Stomach (tissue), 9 donors: ENCODE data around the gene DGKD. TPM values are rescaled to one million over a fixed set of nuclear protein-coding genes. Genes with fewer than 3 reads are reported as not detected.

ENCODE experiments used
- DNase-seq, 2 donors: peaks; one replicate each; pipeline versions ENCODE4 v3.0.0 to v3.0.0-alpha.2; 2013 to 2019
- H3K27ac ChIP-seq, 5 donors: fragments of 200-600 bp in 4 of 5; sonication (generic) in 4 of 5; one replicate each; pipeline ENCODE4 v1.5.1; 2013 to 2019; ENCODE audit warnings: mild to moderate bottlenecking in 1 of 5, moderate library complexity in 1 of 5
- H3K27me3 ChIP-seq, 3 donors: fragments of 200-600 bp; sonication (generic); one replicate each; pipeline ENCODE4 v1.5.1; 2017 to 2019; ENCODE audit warnings: mixed run types in 1 of 3
- H3K36me3 ChIP-seq, 4 donors: fragments of 200-600 bp; sonication (generic); 1 replicate in 3 of 4; 2 replicates in 1 of 4; pipeline ENCODE4 v1.5.1; 2016 to 2019
- H3K4me1 ChIP-seq, 4 donors: fragments of 200-600 bp; sonication (generic); one replicate each; pipeline ENCODE4 v1.5.1; 2016 to 2019
- H3K4me3 ChIP-seq, 4 donors: fragments of 200-600 bp; sonication (generic) in 3 of 4; one replicate each; pipeline ENCODE4 v1.5.1; 2016 to 2019; ENCODE audit warnings: mild to moderate bottlenecking in 1 of 4
- H3K9me3 ChIP-seq, 4 donors: fragments of 200-600 bp; sonication (generic); one replicate each; pipeline ENCODE4 v1.5.1; 2016 to 2019
- EP300 ChIP-seq: sonication (generic); formaldehyde crosslinking; IDR thresholded peaks from one replicate; pipeline ENCODE4 v1.6.1; 2017; ENCODE audit warnings: antibody characterized with exemption
- POLR2A ChIP-seq, 4 donors: fragments of 450-650 bp; IDR thresholded peaks; one replicate each; pipeline ENCODE4 v1.6.1; 2016; ENCODE audit warnings: antibody characterized with exemption in 4 of 4, control low read depth in 2 of 4, mild to moderate bottlenecking in 1 of 4, moderate library complexity in 1 of 4
- POLR2AphosphoS5 ChIP-seq, 3 donors: sonication (generic); formaldehyde crosslinking; IDR thresholded peaks; one replicate each; pipeline ENCODE4 v1.6.1; 2016; ENCODE audit warnings: antibody characterized with exemption in 3 of 3
- WGBS, 5 donors: extraction: QIAGEN DNeasy Blood & Tissue Kit in 3 of 5; methylation state at CpG; one replicate each; pipeline versions ENCODE4 v1.1.5 to v1.1.7; 2013 to 2018; 5-methylcytosine and 5-hydroxymethylcytosine counted together
- intact Hi-C: fragments of 100-400 bp; cut with DNase I; formaldehyde crosslinking; loops from one replicate; pipeline ENCODE4 v1.15.1; 2023; ENCODE audit warnings: low total_unique reads
- polyA plus RNA-seq, 3 donors: library from polyadenylated mRNA; stranded (reverse); fragments of 200-250 nt; gene quantifications; one replicate each; pipeline ENCODE4 v1.2.3, GENCODE V29; 2013
- total RNA-seq, 5 donors: library from RNA; depleted of rRNA; stranded (reverse); fragments of >200 nt; gene quantifications; one replicate each; pipeline versions ENCODE4 v1.1.0 to v1.2.3, GENCODE V29; 2014 to 2016
- TF ChIP-seq, protein P1 (sequence below), 7 experiments: fragments of 450-650 bp in 4 of 7; fragments of 200-600 bp in 3 of 7; sonication (generic) in 3 of 7; IDR thresholded peaks; one replicate each; pipeline ENCODE4 v1.5.1; 2016 to 2019; ENCODE audit warnings: antibody characterized with exemption in 7 of 7, control low read depth in 2 of 7, mild to moderate bottlenecking in 1 of 7
- donor health status: healthy with polysubstance abuse.
- donor health status: Bipolar disorder and iron deficiency.
- donor health status: healthy.

Gene DGKD
- total and polyA plus RNA-seq, 8 donors = 21.9 to 471 (median 202) TPM

DNA sequence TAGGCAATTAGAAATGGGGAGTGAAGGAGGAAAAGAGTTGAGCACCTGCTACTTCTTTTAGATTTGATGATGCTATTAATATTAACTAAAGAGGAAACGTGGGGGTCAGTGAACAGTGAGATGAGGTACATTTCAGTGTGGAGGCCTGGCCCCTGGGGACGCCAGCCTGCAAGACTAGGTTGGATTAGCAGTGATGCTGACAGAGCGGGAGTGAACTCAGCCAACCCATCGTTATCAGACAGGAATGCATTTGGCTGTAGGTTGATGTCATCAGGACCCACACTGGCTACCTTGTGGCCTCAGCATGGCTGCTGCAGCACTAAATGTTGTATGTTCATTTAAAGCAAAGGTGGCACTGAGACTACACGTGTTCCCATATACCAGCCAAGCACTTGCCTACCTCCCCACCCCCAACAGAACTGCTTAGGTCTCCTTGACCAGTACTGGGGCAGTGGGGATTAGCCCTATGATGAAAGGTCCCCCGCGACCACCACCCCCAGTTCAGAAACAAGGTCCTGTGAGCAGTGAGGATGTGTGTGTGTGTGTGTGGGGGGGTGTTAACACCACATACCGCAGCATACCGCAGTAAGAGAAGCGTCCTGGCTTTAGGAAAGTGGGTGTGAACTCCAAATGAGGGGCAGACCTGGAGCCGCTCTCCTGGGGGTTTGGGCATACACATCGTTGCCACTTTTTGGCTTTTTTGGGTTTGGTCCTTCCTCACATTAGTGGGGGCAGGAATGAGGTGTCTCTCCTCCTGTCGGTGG is 26.0 kb downstream of the DGKD start:
- intact Hi-C loops = no loop called here
- no peak overlapping the region for H3K4me3 ChIP-seq
- WGBS, 5 donors = 83 to 90% (median 88%) methylated on average over 13 of the region's 13 CpGs
- no peaks in the 10 kb centered on the region for H3K27me3 ChIP-seq
- no peak overlapping the region for H3K27ac ChIP-seq
- no peak for TF ChIP-seq POLR2A (IDR thresholded peaks at IDR 0.05)
- TF ChIP-seq, protein P1, sequence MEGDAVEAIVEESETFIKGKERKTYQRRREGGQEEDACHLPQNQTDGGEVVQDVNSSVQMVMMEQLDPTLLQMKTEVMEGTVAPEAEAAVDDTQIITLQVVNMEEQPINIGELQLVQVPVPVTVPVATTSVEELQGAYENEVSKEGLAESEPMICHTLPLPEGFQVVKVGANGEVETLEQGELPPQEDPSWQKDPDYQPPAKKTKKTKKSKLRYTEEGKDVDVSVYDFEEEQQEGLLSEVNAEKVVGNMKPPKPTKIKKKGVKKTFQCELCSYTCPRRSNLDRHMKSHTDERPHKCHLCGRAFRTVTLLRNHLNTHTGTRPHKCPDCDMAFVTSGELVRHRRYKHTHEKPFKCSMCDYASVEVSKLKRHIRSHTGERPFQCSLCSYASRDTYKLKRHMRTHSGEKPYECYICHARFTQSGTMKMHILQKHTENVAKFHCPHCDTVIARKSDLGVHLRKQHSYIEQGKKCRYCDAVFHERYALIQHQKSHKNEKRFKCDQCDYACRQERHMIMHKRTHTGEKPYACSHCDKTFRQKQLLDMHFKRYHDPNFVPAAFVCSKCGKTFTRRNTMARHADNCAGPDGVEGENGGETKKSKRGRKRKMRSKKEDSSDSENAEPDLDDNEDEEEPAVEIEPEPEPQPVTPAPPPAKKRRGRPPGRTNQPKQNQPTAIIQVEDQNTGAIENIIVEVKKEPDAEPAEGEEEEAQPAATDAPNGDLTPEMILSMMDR (IDR thresholded peaks at IDR 0.05) = no peak
- peaks cover 0 to 15% (median 5%) of the 10 kb centered on the region in 4 donors for H3K36me3 ChIP-seq
- peaks cover 13 to 37% (median 26%) of the 10 kb centered on the region in 4 donors for H3K4me1 ChIP-seq
- DNase-seq = no peak
- no peaks in the 10 kb centered on the region for H3K9me3 ChIP-seq

DNA sequence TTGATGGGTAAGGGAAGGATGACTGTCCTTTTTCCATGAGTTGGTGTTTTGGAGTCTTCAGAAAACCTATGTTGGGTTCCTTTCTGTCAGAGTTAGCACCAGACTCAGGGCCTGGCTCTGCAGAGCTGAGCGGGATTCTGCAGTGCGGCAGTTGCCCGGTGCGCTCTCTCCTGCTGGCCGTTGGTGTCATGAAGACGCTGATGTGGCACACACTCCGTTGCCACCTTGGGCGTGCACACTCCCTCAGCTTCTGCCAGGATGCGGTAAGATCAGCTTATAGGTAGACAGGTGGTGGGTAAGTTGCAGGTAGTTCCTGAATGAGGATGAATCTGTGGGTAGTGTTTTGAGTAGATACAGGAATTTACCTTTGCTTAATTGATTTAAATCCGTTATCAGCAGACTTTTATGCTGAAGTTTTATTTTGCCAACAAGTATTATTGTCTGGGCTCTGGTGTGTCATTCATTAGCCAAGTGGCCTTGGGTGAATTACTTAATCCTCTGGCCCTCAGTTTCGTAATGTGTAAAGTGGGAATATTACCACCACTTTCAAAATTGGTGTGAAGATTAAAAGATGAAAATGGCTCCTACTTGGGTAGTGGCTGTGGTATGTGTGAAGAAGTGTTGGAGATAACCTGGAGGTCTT is 26.8 kb downstream of the DGKD start:
- no peak overlapping the region for H3K4me3 ChIP-seq
- TF ChIP-seq POLR2AphosphoS5 (IDR thresholded peaks at IDR 0.05) = no peak
- TF ChIP-seq, protein P1 (IDR thresholded peaks at IDR 0.05) = no peak
- no peak for TF ChIP-seq POLR2A (IDR thresholded peaks at IDR 0.05)
- TF ChIP-seq EP300 = no peak
- no peaks in the 10 kb centered on the region for H3K9me3 ChIP-seq
- WGBS, 5 donors = 86 to 91% (median 88%) methylated on average over 11 of the region's 11 CpGs
- DNase-seq = no peak
- intact Hi-C loops = no loop called here
- peaks cover 15 to 45% (median 32%) of the 10 kb centered on the region in 4 donors for H3K4me1 ChIP-seq
- no peak overlapping the region for H3K27ac ChIP-seq
- H3K27me3 ChIP-seq = no peaks in the 10 kb centered on the region
- peaks cover 0 to 15% (median 5%) of the 10 kb centered on the region in 4 donors for H3K36me3 ChIP-seq

DNA sequence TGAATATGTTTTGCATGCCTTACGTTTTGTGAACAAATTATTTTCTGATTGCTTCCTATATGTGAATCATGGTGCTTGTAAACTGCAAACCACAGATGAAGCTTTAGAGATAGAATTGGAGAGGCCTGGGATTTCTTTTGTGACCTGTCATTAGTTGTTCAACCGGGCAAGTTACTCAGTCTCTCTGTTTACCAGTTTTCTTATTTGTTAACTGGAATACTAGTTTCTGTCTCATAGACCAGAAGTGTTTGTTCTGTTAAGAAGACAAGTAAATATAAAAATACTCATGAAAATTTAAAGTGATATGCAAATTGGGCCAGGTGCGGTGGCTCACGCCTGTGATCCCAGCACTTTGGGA is 27.3 kb downstream of the DGKD start:
- H3K9me3 ChIP-seq = no peaks in the 10 kb centered on the region
- H3K36me3 ChIP-seq = peaks cover 0 to 14% (median 4%) of the 10 kb centered on the region in 4 donors
- H3K4me3 ChIP-seq = no peak overlapping the region
- no peak for DNase-seq
- no peak for TF ChIP-seq POLR2AphosphoS5 (IDR thresholded peaks at IDR 0.05)
- TF ChIP-seq, protein P1 (IDR thresholded peaks at IDR 0.05) = no peak
- TF ChIP-seq EP300 = no peak
- WGBS, 5 donors = 85 to 91% (median 88%) methylated on average over 4 of the region's 4 CpGs
- intact Hi-C loops = no loop called here
- H3K4me1 ChIP-seq = peaks cover 20 to 50% (median 37%) of the 10 kb centered on the region in 4 donors
- no peak overlapping the region for H3K27ac ChIP-seq
- no peaks in the 10 kb centered on the region for H3K27me3 ChIP-seq

DNA sequence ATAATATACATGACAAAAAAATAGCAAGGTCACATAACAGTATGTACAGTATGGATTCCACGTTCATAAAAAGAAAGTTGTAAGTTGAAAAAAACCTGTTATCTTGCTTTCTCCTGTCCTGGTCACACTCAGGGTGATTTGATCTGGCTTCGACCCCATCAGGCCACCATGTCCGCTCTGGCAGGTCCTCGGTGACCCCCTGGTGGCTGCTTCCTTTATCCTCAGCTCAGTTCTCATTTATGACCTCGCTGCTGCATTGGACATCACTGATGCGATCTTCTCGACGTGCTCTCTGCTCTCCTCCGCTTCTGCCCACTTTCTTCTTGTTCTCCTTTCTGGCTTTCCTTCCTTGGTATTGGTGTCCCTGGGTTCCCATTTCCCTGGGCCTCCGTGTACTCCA is 29.7 kb downstream of the DGKD start:
- Histone ChIP-seq H3K36me3 (peaks cover 0 to 6% (median 2%) of the 10 kb centered on the region in 4 donors), H3K27me3 (no peaks in the 10 kb centered on the region), H3K4me1 (peaks cover 37 to 73% (median 58%) of the 10 kb centered on the region in 4 donors), H3K4me3 (no peak overlapping the region), H3K27ac (peak overlapping the region in 2 of 5 donors; percentile 84 to 92), H3K9me3 (no peaks in the 10 kb centered on the region)
- intact Hi-C loops = no loop called here
- TF ChIP-seq EP300 (no peak), POLR2AphosphoS5 (IDR thresholded peaks at IDR 0.05) (no peak), POLR2A (IDR thresholded peaks at IDR 0.05) (no peak)
- TF ChIP-seq, protein P1 (IDR thresholded peaks at IDR 0.05) = no peak
- peak in 1 of 2 donors; percentile 27 for DNase-seq
- WGBS, 5 donors = 73 to 82% (median 80%) methylated on average over 10 of the region's 10 CpGs
